Measurements from ENCODE around the gene NFATC2. TPM values are rescaled to one million over a fixed set of nuclear protein-coding genes. Genes with fewer than 3 reads are reported as not detected.

The NFATC2 gene
- total and polyA plus RNA-seq, 2 of the 8 experiments (the other 6 are each of a cell fraction or from before 2014, with no cell fraction given) = 0.27 to 0.91 TPM

DNA sequence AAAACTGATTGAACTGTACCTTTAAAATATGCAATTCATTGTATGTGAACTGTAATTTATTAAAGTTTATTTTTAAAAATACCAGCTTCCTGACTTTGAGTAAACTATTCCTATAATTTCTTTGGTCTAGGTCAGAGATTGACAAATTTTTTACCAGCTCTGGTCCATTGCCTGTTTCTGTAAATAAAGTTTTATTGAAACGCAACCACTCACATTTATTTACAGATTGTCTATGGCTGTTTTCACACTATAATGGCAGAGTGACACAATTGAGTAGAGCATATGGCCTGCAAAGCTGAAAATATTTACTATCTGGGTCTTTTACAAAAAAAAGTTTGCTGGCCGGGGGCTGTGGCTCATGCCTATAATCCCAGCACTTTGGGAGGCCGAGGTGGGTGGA lies 33.0 kb upstream of the NFATC2 start:
- Histone ChIP-seq H4K5ac (ENCODE audit: insufficient read length, low read depth, low read length) (no peak overlapping the region), H2AFZ (ENCODE audit: low read length) (no peak overlapping the region), H3K4me3 (ENCODE audit: extremely low read depth in 1 of 4, insufficient read depth in 2 of 4, low read depth in 3 of 4, low read length in 4 of 4) (no peak overlapping the region), H2BK20ac (ENCODE audit: low read length) (no peak overlapping the region), H2AK5ac (ENCODE audit: low read depth, low read length) (no peak overlapping the region), H2BK120ac (replicated peaks; ENCODE audit: low read depth, low read length) (no peak overlapping the region), H4K8ac (ENCODE audit: extremely low read depth, insufficient read depth, low read length) (no peak overlapping the region), H3K79me1 (ENCODE audit: low read depth, low read length) (no peaks in the 10 kb centered on the region), H2BK15ac (ENCODE audit: low read length) (no peak overlapping the region), H3K27ac (ENCODE audit: low read depth, low read length) (no peak overlapping the region), H2BK5ac (ENCODE audit: low read depth, low read length) (no peak overlapping the region), H3K4me1 (replicated peaks in 1 of 4; ENCODE audit: control insufficient read depth in 3 of 4, insufficient read depth in 4 of 4, low read length in 3 of 4) (no peaks in the 10 kb centered on the region), H3K14ac (ENCODE audit: insufficient read length) (no peak overlapping the region), H3K9me3 (ENCODE audit: insufficient read depth in 2 of 2, low read depth in 1 of 2, low read length in 1 of 2) (no peaks in the 10 kb centered on the region), H2BK12ac (ENCODE audit: low read depth, low read length) (no peak overlapping the region), H3K27me3 (replicated peaks in 1 of 4; ENCODE audit: control insufficient read depth in 3 of 4, extremely low read depth in 1 of 4, insufficient read depth in 3 of 4, low read length in 3 of 4) (no peaks in the 10 kb centered on the region; a peak in 2 of 7 replicates), H3K4ac (replicated peaks; ENCODE audit: insufficient read length, low read depth, low read length) (no peak overlapping the region), H3K18ac (ENCODE audit: extremely low read depth, low read length) (no peak overlapping the region), H3K4me2 (ENCODE audit: insufficient read depth in 1 of 2, low read depth in 2 of 2, low read length in 2 of 2) (no peak overlapping the region), H4K91ac (replicated peaks; ENCODE audit: insufficient read length, low read length) (no peak overlapping the region), H3K79me2 (ENCODE audit: control insufficient read depth in 1 of 2, insufficient read depth in 2 of 2, low read length in 2 of 2) (no peaks in the 10 kb centered on the region), H3K23me2 (ENCODE audit: low read depth, low read length) (no peaks in the 10 kb centered on the region; the same call in 1 of the 2 replicates), H4K20me1 (replicated peaks in 1 of 2; ENCODE audit: control insufficient read depth in 1 of 2, insufficient read depth in 2 of 2, low read length in 2 of 2) (no peaks in the 10 kb centered on the region), H3K23ac (ENCODE audit: insufficient read length) (no peak overlapping the region), H3K9ac (replicated peaks in 1 of 4; ENCODE audit: extremely low read depth in 1 of 4, low read depth in 3 of 4, low read length in 3 of 4) (no peak overlapping the region), H3K56ac (replicated peaks; ENCODE audit: insufficient read length, low read depth, low read length) (no peak overlapping the region), H3K36me3 (ENCODE audit: control insufficient read depth in 2 of 4, insufficient read depth in 4 of 4, low read length in 3 of 4) (no peaks in the 10 kb centered on the region)
- ChIA-PET CTCF (ENCODE audit: partially characterized antibody) (interaction anchor here (1.1 to 1.2 kb wide), 4 partner anchors 9 to 588 kb away, joined by 3 read pairs; no protein-coding TSS in a partner anchor), POLR2A (ENCODE audit: partially characterized antibody) (no interaction called here)
- no peak for TF ChIP-seq SUZ12 (IDR thresholded peaks at IDR 0.05; ENCODE audit: low read length)
- TF ChIP-seq SP1 (IDR thresholded peaks at IDR 0.05; ENCODE audit: low read depth, low read length) = no peak
- TF ChIP-seq POLR2A (IDR thresholded peaks at IDR 0.05; ENCODE audit: control extremely low read depth in 1 of 2, low read depth in 2 of 2, low read length in 2 of 2) = no peak
- no peak for TF ChIP-seq SAP30 (IDR thresholded peaks at IDR 0.05; ENCODE audit: insufficient read depth, insufficient replicate concordance, low read length)
- TF ChIP-seq CEBPB (IDR thresholded peaks at IDR 0.05; ENCODE audit: low read depth, low read length) = no peak
- TF ChIP-seq SRF (IDR thresholded peaks at IDR 0.05; ENCODE audit: low read depth, low read length) = no peak
- TF ChIP-seq RFX5 (IDR thresholded peaks at IDR 0.05; ENCODE audit: borderline replicate concordance, low read depth, low read length) = no peak
- TF ChIP-seq CHD2 (IDR thresholded peaks at IDR 0.05; ENCODE audit: low read length) = no peak
- no peak for TF ChIP-seq RXRA (IDR thresholded peaks at IDR 0.05; ENCODE audit: insufficient read depth, low read depth, low read length)
- TF ChIP-seq RNF2 (IDR thresholded peaks at IDR 0.05; ENCODE audit: borderline replicate concordance, low read depth, low read length, missing control alignments, poor library complexity, severe bottlenecking) = no peak
- no peak for TF ChIP-seq KDM1A (IDR thresholded peaks at IDR 0.05; ENCODE audit: borderline replicate concordance, low read length)
- no peak for TF ChIP-seq SP2 (IDR thresholded peaks at IDR 0.05; ENCODE audit: low read length)
- TF ChIP-seq MAFK (IDR thresholded peaks at IDR 0.05; ENCODE audit: low read depth, low read length) = no peak
- TF ChIP-seq PHF8 (conservative IDR thresholded peaks at IDR 0.05; ENCODE audit: low read depth, low read length) = no peak
- no peak for TF ChIP-seq TCF12 (IDR thresholded peaks at IDR 0.05; ENCODE audit: low read depth, low read length)
- DNase-seq (ENCODE audit: low read depth in 1 of 2, low spot score in 2 of 2) (no peak), FAIRE-seq (no peak)
- WGBS, 2 experiments (ENCODE audit: extremely low coverage in 1 of 2, insufficient coverage in 1 of 2, insufficient read length in 1 of 2, insufficient replicate concordance in 2 of 2, low coverage in 1 of 2, low lambda C conversion rate in 2 of 2, missing lambda C conversion rate in 1 of 2) = 93% methylated on average over 3 of the region's 3 CpGs; no CpG with 5 or more reads in 1 of the 2 experiments
